Stimulated activated CD4-positive, alpha-beta T cell treated with anti-CD3 and anti-CD28 coated beads, Interleukin-15, amount 100 ng/mL, for 1 hour (primary cell): Measurements from ENCODE around the gene KRABD2.
"Not testable (repeated sequence)": the region's sequence is repeated elsewhere in the genome, so short reads cannot be mapped to it uniquely, and the experiment has no call there.

ENCODE experiments used
- DNase-seq, 2 donors: peaks; one replicate each; pipeline ENCODE4 v3.0.0-alpha.2; 2020; ENCODE audit warnings: low read depth in 1 of 2, low spot score in 1 of 2

Gene KRABD2

DNA sequence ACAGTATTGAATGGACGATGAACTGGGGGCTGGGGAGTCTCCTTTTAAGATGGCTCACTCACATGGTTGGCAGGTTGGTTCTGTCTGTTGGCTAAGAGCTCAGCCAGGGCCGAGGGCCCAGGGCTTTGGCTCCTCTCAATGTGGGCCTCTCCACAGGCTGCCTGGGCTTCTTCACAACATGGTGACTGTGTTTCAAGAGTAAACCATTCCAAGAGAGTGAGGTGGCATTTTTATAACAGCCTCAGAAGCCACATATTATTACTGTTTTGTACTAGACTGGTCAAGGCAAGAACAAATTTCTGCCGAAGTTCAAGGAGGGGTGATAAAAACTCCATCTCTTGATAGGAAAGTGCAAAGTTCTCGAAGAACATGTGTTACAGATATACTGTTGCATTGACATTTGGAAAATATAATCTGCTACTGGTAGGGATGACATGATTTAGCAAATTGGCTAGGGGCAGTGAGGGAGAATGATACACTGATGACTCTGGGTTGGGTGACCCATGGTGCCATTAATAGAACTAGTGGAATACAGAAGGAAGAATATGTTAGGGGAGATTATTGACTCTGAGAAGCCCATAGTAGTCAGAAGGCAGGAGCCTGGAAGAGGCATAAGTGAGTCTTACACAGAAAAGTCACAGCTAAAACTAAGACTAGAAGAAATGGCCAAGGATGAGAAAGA is 13.7 kb downstream of the KRABD2 start:
- DNase-seq = no peak

DNA sequence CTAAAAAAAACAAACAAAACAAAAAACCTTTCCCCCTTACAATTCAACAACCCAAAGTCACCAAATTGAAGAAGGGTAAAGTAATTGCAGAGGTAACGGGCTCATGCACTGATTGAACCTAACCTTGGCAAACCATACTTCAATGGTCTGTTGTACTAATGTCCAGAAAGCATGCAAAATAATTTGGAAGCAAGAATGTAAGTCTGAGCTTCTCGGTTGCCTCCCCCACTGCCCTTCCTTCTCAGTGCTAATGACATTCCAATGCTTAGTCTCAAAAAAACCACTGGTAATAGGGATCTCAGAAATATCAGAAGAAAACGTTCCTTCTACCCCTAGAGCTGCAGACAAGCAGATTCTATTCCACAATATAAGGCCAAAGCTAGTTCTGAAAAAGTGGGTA is 15.8 kb downstream of the KRABD2 start:
- no peak for DNase-seq

- no peak for DNase-seq
Measured at GRCh38 chr17:8360260-8360659, 16.2 kb downstream of the KRABD2 start.

DNA sequence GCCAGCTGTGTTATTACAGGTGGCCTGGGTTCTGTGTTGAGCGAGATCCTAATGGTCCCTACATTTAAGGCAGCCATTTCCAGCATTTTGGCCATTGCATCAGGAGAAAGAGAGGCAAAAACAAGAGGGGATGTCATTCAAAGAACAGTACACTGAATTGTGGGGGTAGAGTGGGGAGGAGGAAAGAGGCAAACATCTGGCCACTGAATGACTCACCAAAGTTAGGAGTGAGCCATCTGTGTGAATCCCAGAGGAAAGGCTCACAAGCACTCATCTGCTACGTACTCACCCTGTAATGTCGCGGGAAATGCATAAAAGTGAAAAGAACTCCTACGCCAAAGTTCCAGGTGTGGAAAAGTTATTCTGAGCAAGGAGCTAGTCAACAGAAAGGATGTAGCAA is 16.7 kb downstream of the KRABD2 start:
- DNase-seq = no peak

- no peak for DNase-seq
Measured at GRCh38 chr17:8357910-8358309, 18.6 kb downstream of the KRABD2 start.

DNA sequence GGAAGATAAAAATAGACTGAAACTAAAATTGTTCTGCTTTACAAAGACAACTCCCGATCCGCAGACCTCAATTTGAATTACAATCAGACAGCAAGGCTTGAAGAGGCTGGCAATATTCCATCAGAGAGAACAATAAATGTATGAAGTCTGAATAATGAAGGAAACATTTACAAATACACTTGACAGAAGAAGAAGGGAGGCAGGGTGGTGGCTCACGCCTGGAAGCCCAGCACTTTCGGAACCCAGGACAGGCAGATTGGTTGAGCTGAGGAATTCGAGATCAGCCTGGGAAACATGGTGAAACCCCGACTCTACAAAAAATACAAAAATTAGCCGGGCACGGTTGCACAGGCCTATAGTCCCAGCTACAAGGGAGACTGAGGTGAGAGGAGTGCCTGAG is 22.3 kb downstream of the KRABD2 start:
- no peak for DNase-seq

- DNase-seq = no peak
Measured at GRCh38 chr17:8353736-8354135, 22.8 kb downstream of the KRABD2 start.

GRCh38 chr17:8350339-8350738 is 26.2 kb downstream of the KRABD2 start:
- DNase-seq = no peak

DNA sequence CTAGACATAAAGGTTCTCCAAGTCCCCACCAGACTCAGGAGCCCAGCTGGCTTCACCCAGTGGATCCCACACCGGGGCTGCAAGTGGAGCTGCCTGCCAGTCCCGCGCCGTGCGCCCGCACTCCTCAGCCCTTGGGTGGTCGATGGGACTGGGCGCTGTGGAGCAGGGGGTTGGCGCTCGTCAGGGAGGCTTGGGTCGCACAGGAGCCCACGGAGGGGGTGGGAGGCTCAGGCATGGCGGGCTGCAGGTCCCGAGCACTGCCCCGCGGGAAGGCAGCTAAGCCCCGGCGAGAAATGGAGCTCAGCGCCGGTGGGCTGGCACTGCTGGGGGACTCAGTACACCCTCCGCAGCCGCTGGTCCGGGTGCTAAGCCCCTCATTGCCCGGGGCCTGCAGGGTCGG is 29.5 kb downstream of the KRABD2 start:
- DNase-seq = not testable (repeated sequence)

- no peak for DNase-seq
Measured at GRCh38 chr17:8345951-8346665, 30.4 kb downstream of the KRABD2 start.

DNA sequence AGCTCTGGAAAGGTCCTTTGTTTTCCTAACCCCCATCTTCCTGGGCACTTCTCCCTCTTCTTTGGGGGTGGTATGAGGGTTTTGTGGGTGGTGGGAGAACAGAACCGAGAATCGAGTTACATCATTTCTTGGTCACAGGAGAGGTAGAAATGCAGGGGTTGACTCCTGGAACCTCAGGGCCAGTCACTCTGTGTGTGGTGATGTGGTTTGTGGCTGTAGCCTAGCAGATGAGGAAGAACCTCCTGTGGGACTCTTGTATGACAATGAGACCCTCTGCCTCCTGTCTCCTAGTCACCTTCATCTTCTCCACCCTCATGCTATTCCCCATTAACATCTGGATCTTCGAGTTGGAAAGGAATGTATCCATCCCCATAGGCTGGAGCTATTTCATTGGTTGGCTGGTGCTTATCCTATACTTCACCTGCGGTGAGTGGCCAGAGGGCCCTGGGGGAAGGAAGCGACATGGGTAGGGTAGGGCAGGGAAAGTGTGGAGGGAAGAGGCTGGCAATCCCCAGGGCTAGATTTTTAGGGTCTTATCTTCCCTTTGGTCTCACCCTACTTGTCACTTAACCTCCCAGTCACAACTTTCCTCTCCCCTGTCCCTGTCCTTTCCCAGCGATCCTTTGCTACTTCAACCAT is 31.3 kb downstream of the KRABD2 start:
- DNase-seq = no peak

- DNase-seq = no peak
Measured at GRCh38 chr17:8341456-8341855, 35.0 kb downstream of the KRABD2 start.

DNA sequence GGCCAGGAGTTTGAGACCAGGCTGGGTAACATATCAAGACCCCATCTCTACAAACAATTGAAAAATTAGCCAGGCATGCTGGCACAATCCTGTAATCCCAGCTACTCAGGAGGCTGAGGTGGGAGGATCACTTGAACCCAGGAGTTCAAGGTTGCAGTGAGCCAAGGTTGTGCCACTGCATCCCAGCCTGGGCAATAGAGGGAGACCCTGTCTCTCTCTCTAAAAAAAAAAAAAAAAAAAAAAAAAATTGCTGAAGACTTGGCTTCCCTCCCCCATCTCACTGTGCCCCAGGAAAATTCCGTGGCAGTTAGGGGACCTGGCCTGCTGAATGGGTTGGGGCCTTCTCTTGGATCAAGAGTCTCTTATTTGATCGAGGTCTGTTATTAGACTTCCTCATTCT is 37.0 kb downstream of the KRABD2 start, which contains the start of gene ODF4:
TSS of gene ODF4 (plus strand) at position 301 of the 400 bp plus-strand sequence. CDS start 212 bp downstream, outside the sequence.
- no peak for DNase-seq

GRCh38 chr17:8338753-8339140 is 37.8 kb downstream of the KRABD2 start:
- no peak for DNase-seq

DNA sequence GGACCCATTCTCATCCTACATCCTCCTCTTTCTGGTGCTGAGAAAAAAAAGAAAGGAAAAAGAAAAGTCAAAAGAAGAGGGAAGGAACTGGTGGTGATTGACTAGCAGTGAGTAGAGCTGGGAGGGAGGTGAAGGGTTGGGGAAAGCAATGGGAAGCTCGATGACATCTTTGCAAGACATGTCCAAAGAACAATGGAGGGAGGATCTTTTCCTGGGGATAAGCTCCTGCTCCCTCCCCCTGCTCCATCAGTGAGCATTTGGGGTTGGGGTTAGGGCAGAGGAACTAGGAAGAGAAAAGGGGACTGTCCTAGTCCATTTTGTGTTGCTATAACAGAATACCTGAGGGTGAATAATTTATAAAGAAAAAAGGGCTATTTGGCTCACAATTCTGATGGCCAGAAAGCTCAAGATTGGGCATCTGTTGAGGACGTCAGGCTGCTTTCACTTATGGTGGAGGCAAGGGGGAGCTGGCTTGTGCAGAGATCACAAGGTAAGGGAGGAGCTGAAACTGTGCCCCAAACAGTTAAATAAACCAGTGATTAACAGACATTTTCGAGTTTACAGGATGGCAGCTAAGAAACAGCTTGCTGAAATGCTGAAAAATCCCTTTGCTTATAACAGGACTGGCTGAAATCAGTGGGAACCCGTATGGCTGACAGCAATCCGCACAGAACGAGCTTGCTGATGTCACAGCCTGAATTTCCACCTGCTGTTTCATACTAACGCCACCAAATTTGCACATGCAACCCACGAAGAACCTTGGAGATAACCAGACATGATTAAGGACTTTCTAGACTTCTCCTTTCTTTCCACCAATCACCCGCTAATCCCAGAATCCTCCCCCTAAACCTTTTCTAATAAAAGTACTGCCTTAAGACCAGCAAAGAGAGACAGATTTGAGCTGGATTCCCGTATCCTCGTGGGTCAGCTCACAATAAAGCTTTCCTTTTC is 38.4 kb downstream of the KRABD2 start:
- DNase-seq = no peak

- DNase-seq = no peak
Measured at GRCh38 chr17:8333281-8333680, 43.2 kb downstream of the KRABD2 start.

GRCh38 chr17:8332688-8333087 is 43.8 kb downstream of the KRABD2 start:
- DNase-seq = no peak

DNA sequence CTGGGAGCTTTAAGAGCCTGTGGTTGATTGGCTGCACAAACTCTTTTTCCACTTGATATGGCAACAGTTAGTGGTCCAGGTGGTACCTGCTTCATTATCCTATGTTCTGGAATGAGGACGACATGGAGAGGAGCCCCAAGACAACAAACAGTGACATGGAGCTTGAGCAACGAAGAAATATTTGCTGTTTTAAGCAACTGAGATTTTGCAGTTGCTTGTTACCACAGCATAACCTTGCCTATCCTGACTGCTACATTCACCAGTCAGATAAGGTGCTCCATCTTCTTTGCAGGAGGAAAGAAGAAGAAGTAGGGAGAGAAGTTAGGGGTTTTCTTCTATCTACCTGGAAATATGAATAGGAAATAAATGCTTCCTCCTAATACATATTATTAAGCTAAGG is 44.4 kb downstream of the KRABD2 start:
- DNase-seq = no peak

DNA sequence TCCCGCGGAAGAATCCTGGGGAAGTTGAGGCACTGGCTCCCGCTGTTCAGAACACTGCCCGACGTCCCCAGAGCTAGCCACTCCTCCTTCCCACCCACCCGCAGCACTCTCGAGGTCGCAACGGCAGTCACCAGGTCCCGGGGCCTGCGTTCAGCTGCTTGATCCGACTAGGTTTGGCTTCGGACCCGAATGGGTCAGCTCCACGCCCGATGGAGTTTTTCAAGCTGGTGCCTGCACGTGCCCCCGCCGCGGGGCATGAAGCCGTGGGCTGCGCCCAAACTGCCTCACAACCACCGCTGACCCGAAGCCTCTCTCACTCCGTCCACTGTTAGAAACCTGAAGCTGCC is 49.2 kb downstream of the KRABD2 start:
- no peak for DNase-seq
